Urinary bladder (tissue), 4 donors: ENCODE measurements around the gene FRAT1. TPM values are rescaled to one million over a fixed set of nuclear protein-coding genes. Genes with fewer than 3 reads are reported as not detected.
"Not testable (repeated sequence)": the region's sequence is repeated elsewhere in the genome, so short reads cannot be mapped to it uniquely, and the experiment has no call there.

ENCODE experiments used
- DNase-seq: peaks from one replicate; pipeline ENCODE4 v3.0.0-alpha.2; 2015; ENCODE audit errors: extremely low spot score
- H3K27ac ChIP-seq: one replicate; pipeline ENCODE4 v1.5.1; 2013; ENCODE audit warnings: low read depth, mild to moderate bottlenecking, moderate library complexity
- H3K36me3 ChIP-seq: one replicate; pipeline ENCODE4 v1.6.1; 2013; ENCODE audit warnings: mild to moderate bottlenecking, moderate library complexity; ENCODE audit not compliant: insufficient read depth
- H3K4me1 ChIP-seq: one replicate; pipeline ENCODE4 v1.6.1; 2013; ENCODE audit warnings: mild to moderate bottlenecking, moderate library complexity; ENCODE audit not compliant: insufficient read depth
- H3K4me3 ChIP-seq: one replicate; pipeline ENCODE4 v1.5.1; 2013; ENCODE audit warnings: low read depth, low read length
- WGBS: extraction: QIAGEN DNeasy Blood & Tissue Kit; methylation state at CpG from one replicate; pipeline ENCODE4 v1.1.7; 2013; 5-methylcytosine and 5-hydroxymethylcytosine counted together
- polyA plus RNA-seq: library from polyadenylated mRNA; stranded (reverse); fragments of 200-250 nt; gene quantifications from one replicate; pipeline ENCODE4 v1.2.3, GENCODE V29; 2013
- total RNA-seq: library from RNA; depleted of rRNA; stranded (reverse); fragments of >200 nt; gene quantifications from one replicate; pipeline ENCODE4 v1.2.3, GENCODE V29; 2014
- donor health status: healthy with polysubstance abuse.
- donor health status: healthy.

The FRAT1 gene, protein sequence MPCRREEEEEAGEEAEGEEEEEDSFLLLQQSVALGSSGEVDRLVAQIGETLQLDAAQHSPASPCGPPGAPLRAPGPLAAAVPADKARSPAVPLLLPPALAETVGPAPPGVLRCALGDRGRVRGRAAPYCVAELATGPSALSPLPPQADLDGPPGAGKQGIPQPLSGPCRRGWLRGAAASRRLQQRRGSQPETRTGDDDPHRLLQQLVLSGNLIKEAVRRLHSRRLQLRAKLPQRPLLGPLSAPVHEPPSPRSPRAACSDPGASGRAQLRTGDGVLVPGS
- total RNA-seq (1.2 TPM), polyA plus RNA-seq (3.2 TPM)

GRCh38 chr10:97318772-97319651 lies at the start of gene FRAT1:
TSS of gene FRAT1 (plus strand) at chr10:97319271. CDS start at chr10:97319454, 183 bp downstream.
- Histone ChIP-seq H3K4me1 (peaks cover 1% of the 10 kb centered on the region), H3K27ac (peak within 1 kb of the TSS; percentile 99), H3K4me3 (peak within 1 kb of the TSS; percentile 84), H3K36me3 (no peaks in the 10 kb centered on the region)
- peak; percentile 81 for DNase-seq
- WGBS, result under 1% methylated on average over 79 of the region's 79 CpGs

DNA sequence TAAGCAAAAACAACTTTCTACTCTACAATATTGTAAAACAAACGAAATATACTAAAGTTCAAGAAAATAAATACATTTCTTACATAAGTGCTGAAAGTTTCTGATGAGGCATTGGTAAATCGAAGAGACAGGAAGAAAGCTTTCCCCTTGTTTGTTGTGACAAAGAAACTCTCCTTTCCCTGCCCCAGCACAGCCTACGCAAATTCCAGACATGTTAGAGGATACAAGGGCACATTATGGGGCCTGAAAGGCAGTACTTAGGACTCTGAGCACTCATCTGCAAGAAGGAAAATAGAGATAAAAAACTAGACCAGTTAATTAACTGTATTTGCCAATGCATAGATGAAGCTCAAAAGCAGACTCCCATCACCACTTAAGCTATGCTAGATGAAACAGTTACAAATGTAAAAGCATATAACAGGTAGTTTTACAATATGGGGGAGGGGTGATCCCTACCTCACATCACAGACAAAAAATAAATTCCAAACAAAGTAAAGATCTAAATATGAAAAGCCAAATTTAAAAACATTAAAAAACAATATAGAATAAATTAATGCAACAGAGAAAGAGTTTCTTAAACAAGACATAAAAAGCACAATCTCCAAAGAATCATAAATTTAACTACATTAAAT lies 48.4 kb upstream of the FRAT1 start:
- no peaks in the 10 kb centered on the region for H3K4me1 ChIP-seq
- no peaks in the 10 kb centered on the region for H3K36me3 ChIP-seq
- H3K4me3 ChIP-seq, result no peak overlapping the region
- no peak overlapping the region for H3K27ac ChIP-seq
- no peak for DNase-seq
- WGBS, result 87% methylated on average over 3 of the region's 3 CpGs

DNA sequence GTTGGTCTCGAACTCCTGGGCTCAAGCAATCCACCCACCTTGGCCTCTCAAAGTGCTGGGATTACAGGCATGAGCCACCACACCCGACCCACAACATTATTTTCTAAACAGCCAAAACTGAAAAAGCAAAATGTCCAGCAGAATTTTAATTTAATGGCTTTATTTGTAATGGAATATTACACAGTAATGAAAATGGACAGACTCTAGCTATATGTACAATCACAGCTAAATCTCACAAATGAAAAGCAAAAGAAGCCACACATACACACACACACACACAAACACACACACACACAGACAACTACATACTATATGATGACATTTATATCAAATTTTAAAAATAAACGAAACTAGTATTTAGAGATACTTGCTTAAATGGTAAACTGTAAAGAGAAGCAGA lies 45.4 kb upstream of the FRAT1 start:
- 99% methylated on average over 3 of the region's 3 CpGs for WGBS

GRCh38 chr10:97274828-97275227 lies 44.2 kb upstream of the FRAT1 start:
- 87% methylated on average over 3 of the region's 9 CpGs for WGBS
- Histone ChIP-seq H3K4me3 (no peak overlapping the region), H3K4me1 (peaks cover 2% of the 10 kb centered on the region), H3K36me3 (no peaks in the 10 kb centered on the region), H3K27ac (no peak overlapping the region)
- no peak for DNase-seq

More for the DNA sequence above, 45.4 kb upstream of the FRAT1 start:
- Histone ChIP-seq H3K4me1 (no peaks in the 10 kb centered on the region), H3K27ac (no peak overlapping the region), H3K36me3 (no peaks in the 10 kb centered on the region), H3K4me3 (no peak overlapping the region)
- DNase-seq, result no peak

GRCh38 chr10:97277551-97277950 lies 41.5 kb upstream of the FRAT1 start:
- no peak for DNase-seq
- H3K4me3 ChIP-seq, result no peak overlapping the region
- 81% methylated on average over 1 of the region's 1 CpG for WGBS
- H3K27ac ChIP-seq, result no peak overlapping the region
- peaks cover 2% of the 10 kb centered on the region for H3K4me1 ChIP-seq
- no peaks in the 10 kb centered on the region for H3K36me3 ChIP-seq

- Histone ChIP-seq H3K4me3 (no peak overlapping the region), H3K36me3 (no peaks in the 10 kb centered on the region), H3K27ac (no peak overlapping the region), H3K4me1 (peaks cover 2% of the 10 kb centered on the region)
- DNase-seq, result peak; percentile 54
Measured at GRCh38 chr10:97278491-97278989, 40.5 kb upstream of the FRAT1 start.

DNA sequence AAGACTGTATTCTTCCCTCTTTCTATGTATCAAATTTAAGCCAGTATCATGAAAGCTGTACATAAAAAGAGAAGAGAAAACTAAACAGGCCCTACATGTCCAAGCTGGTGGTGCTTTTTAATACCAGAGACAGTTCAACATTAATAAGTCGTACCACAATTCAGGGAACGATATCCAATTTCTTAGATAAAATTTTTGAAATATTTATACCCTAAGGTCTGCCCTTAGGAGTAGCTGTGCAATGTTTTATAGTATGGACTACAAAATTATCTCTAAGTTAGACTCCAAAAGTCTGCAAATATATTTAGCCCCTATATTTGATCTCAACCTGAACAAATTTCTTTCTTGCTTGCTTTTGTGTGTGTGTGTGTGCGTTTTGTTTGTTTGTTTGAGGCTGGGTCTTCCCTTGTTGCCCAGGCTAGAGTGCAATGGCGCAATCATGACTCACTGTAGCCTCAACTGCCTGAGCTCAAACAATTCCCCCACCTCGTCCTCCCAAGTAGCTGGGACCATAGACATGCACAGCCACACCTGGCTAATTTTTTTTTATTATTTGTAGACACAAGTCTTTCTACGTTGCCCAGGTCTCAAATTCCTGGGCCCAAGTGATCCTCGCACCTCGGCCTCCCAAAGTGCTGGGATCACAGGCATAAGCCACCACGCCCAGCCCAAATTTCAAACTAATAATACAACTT lies 39.8 kb upstream of the FRAT1 start:
- Histone ChIP-seq H3K36me3 (no peaks in the 10 kb centered on the region), H3K4me3 (no peak overlapping the region), H3K27ac (peak overlapping the region; percentile 52), H3K4me1 (peaks cover 2% of the 10 kb centered on the region)
- no peak for DNase-seq
- WGBS, result 74% methylated on average over 9 of the region's 9 CpGs

DNA sequence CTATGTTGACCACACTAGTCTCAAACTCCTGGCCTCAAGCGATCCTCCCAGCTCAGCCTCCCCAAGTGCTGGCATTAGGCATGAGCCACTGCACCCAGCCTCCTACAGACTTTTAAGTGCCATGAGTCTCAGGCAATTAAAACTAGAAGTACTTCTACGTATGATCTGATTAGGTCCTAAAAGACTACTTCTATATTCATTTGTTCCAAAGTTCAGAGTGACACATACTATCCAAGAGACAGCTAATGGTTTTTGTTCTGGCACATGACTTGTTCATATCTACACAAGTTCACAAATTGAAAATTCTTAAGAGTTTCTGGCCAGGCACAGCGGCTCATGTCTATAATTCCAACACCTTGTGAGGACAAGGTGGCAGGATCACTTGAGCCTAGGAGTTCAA lies 38.3 kb upstream of the FRAT1 start:
- no peak overlapping the region for H3K27ac ChIP-seq
- 95% methylated on average over 3 of the region's 3 CpGs for WGBS
- DNase-seq, result no peak
- no peaks in the 10 kb centered on the region for H3K36me3 ChIP-seq
- H3K4me3 ChIP-seq, result no peak overlapping the region
- H3K4me1 ChIP-seq, result peaks cover 2% of the 10 kb centered on the region

DNA sequence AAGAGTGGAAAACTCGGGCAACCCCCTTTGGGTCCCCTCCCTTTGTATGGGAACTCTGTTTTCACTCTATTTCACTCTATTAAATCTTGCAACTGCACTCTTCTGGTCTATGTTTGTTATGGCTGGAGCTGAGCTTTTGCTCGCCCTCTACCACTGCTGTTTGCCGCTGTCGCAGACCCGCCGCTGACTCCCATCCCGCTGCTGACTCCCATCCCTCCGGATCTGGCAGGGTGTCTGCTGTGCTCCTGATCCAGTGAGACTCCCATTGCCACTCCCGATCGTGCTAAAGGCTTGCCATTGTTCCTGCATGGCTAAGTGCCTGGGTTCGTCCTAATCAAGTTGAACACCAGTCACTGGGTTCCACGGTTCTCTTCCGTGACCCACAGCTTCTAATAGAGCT lies 29.0 kb upstream of the FRAT1 start:
- H3K4me3 ChIP-seq, H3K36me3 ChIP-seq, DNase-seq, H3K4me1 ChIP-seq, H3K27ac ChIP-seq: not testable (repeated sequence)
- 91% methylated on average over 13 of the region's 13 CpGs for WGBS

DNA sequence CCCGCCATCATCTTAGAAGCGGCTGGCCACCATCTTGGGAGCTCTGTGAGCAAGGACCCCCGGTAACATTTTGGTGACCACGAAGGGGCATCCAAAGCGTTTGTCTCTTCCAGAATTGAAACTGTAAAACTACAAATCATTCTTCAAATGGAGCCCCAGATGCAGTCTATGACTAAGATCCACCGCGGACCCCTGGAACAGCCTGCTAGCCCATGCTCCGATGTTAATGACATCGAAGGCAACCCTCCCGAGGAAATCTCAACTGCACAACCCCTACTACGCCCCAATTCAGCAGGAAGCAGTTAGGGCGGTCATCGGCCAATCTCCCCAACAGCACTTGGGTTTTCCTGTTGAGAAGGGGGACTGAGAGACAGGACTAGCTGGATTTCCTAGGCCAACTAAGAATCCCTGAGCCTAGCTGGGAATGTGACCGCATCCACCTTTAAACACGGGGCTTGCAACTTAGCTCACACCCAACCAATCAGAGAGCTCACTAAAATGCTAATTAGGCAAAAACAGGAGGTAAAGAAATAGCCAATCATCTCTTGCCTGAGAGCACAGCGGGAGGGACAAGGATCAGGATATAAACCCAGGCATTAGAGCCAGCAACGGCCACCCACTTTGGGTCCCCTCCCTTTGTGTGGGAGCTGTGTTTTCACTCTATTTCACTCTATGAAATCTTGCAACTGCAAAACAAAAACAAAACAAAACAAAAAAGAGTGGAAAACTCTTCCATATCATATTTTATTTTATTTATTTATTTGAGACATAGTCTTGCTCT lies 28.3 kb upstream of the FRAT1 start:
- H3K4me1 ChIP-seq, DNase-seq, H3K4me3 ChIP-seq, H3K27ac ChIP-seq, H3K36me3 ChIP-seq: not testable (repeated sequence)
- 90% methylated on average over 17 of the region's 17 CpGs for WGBS

DNA sequence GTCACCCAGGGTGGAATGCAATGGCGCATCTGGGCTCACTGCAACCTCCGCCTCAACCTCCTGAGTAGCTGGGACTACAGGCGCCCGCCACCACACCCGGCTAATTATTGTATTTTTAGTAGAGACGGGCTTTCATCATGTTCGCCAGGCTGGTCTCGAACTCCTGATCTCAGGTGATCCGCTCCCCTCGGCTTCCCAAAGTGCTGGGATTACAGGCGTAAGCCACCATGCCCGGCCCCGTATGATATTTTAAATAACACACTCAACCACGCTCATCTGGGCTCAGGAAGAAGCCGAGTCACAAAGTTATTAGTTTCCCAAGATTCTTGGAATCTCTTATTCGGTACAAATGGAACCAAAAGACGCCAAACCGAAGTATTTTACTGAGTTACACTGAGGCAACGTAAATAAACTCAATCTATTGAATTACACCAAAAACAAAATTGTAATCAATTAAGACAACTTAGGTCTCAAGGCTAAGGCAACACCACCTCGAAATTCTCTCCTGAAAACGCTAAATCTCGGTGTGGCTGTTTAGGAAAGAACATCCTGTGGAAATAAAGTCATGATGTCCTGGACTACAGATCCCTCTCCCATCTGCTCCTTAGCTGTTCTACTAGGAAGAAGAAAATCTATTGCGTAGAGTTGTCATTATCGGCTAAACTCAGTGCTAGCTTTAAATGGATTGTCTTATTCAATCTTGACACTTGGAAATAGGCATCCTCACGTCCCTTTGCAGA lies 27.5 kb upstream of the FRAT1 start:
- no peak for DNase-seq
- 44% methylated on average over 25 of the region's 25 CpGs for WGBS
- H3K4me1 ChIP-seq, result no peaks in the 10 kb centered on the region
- H3K27ac ChIP-seq, result peak overlapping the region; percentile 90
- H3K36me3 ChIP-seq, result no peaks in the 10 kb centered on the region
- H3K4me3 ChIP-seq, result peak overlapping the region; percentile 65
